GM12878 (cell line): ENCODE measurements around the gene GUCY1A2. TPM values are rescaled to one million over a fixed set of nuclear protein-coding genes. Genes with fewer than 3 reads are reported as not detected.

ENCODE experiments used
- ATAC-seq: fragments of 200-7000 bp; cut with Tn5 transposase; 3 replicates; pipeline ENCODE4 v1.9.1; 2020; ENCODE audit warnings: mild to moderate bottlenecking, moderate library complexity
- BruUV-seq: library from RNA; stranded (reverse); fragments of 400-500 nt; replicated peaks from 2 replicates; lab custom pipeline; 2021; lab: Mats Ljungman, UMichigan
- CTCF ChIA-PET: fragments of 300-600 bp; sonication (Branson Sonifier 250); formaldehyde crosslinking; extraction: SDS; loops from one replicate; lab custom pipeline; 2021; ENCODE audit warnings: inconsistent platforms; lab: Yijun Ruan, JAX
- POLR2A ChIA-PET: fragments of 350-600 bp; formaldehyde crosslinking; extraction: SDS; loops from one replicate; lab custom pipeline; 2021; ENCODE audit warnings: inconsistent platforms; lab: Charles Lee
- RAD21 ChIA-PET: fragments of 300-600 bp; sonication (Branson Sonifier 250); formaldehyde crosslinking; loops from one replicate; lab custom pipeline; 2023; ENCODE audit warnings: antibody characterized with exemption; ENCODE audit not compliant: unreplicated experiment; lab: Charles Lee
- SMC1A ChIA-PET: fragments of 300-600 bp; sonication (Branson Sonifier 250); formaldehyde crosslinking; loops from one replicate; lab custom pipeline; 2023; ENCODE audit not compliant: unreplicated experiment, uncharacterized antibody; lab: Charles Lee
- DNase-seq: peaks from one replicate; pipeline ENCODE4 v3.0.0-alpha.2; 2011; ENCODE audit warnings: low read depth, low spot score
- FAIRE-seq: peaks from 3 replicates; lab custom pipeline; 2011; peaks lifted over from hg19 to GRCh38; lab: Jason Lieb, UNC
- H2AFZ ChIP-seq: 2 replicates; pipeline ENCODE4 v1.6.0; 2011; ENCODE audit warnings: low read depth, low read length, control low read depth; ENCODE audit not compliant: control insufficient read depth
- H3K27ac ChIP-seq: 2 replicates; pipeline ENCODE4 v1.5.1; 2011; ENCODE audit warnings: control low read depth; ENCODE audit not compliant: control insufficient read depth, insufficient read depth
- H3K27me3 ChIP-seq, 2 experiments: replicated peaks in 1 of 2; 2 replicates each; pipeline versions ENCODE4 v1.6.0 to v1.6.1; 2011; ENCODE audit warnings: low read length in 1 of 2; ENCODE audit not compliant: control insufficient read depth in 2 of 2, insufficient read depth in 2 of 2
- H3K36me3 ChIP-seq, 2 experiments: 2 replicates each; pipeline ENCODE4 v1.5.1; 2011; ENCODE audit warnings: low read length in 1 of 2; ENCODE audit not compliant: control insufficient read depth in 2 of 2, insufficient read depth in 2 of 2
- H3K4me1 ChIP-seq: 2 replicates; pipeline ENCODE4 v1.6.1; 2011; ENCODE audit warnings: mild to moderate bottlenecking, low read length, moderate library complexity, mixed read lengths; ENCODE audit not compliant: control insufficient read depth, insufficient read depth
- H3K4me2 ChIP-seq: 2 replicates; pipeline ENCODE4 v1.6.0; 2011; ENCODE audit warnings: control low read depth; ENCODE audit not compliant: control insufficient read depth, insufficient read depth
- H3K4me3 ChIP-seq: fragments of 200-600 bp; sonication (generic); 2 replicates; pipeline ENCODE4 v1.5.1; 2016
- H3K79me2 ChIP-seq: 2 replicates; pipeline ENCODE4 v1.6.0; 2011; ENCODE audit warnings: low read length; ENCODE audit not compliant: control insufficient read depth, insufficient read depth
- H3K9ac ChIP-seq: 2 replicates; pipeline ENCODE4 v1.8.0; 2011; ENCODE audit warnings: low read length, control low read depth, mixed read lengths; ENCODE audit not compliant: control insufficient read depth, insufficient read depth
- H3K9me3 ChIP-seq: replicated peaks from 3 replicates; pipeline ENCODE4 v1.5.1; 2011; ENCODE audit warnings: mild to moderate bottlenecking, low read length; ENCODE audit not compliant: control insufficient read depth, insufficient read depth
- H4K20me1 ChIP-seq: 2 replicates; pipeline ENCODE4 v1.6.0; 2011; ENCODE audit not compliant: control insufficient read depth, insufficient read depth
- BMI1 ChIP-seq: fragments of 450-650 bp; IDR thresholded peaks from 2 replicates; pipeline ENCODE4 v1.6.1; 2016; ENCODE audit warnings: mild to moderate bottlenecking, moderate library complexity, borderline replicate concordance
- EZH2 ChIP-seq: IDR thresholded peaks from 2 replicates; pipeline ENCODE4 v1.6.1; 2012; ENCODE audit warnings: low read depth, mild to moderate bottlenecking, control low read depth, inconsistent platforms, low read length, borderline replicate concordance; ENCODE audit not compliant: control insufficient read depth
- KDM1A ChIP-seq: fragments of 200-600 bp; sonication (generic); IDR thresholded peaks from 2 replicates; pipeline ENCODE4 v1.6.1; 2016; ENCODE audit warnings: borderline replicate concordance
- NR2C2 ChIP-seq: IDR thresholded peaks from 2 replicates; pipeline ENCODE4 v1.6.1; 2011; ENCODE audit warnings: borderline replicate concordance, low read depth; ENCODE audit not compliant: control insufficient read depth, insufficient read length
- NR2F1 ChIP-seq: fragments of 450-650 bp; conservative IDR thresholded peaks from 2 replicates; pipeline ENCODE4 v1.6.1; 2017; ENCODE audit warnings: mild to moderate bottlenecking
- RFX5 ChIP-seq: IDR thresholded peaks from 2 replicates; pipeline ENCODE4 v1.6.1; 2011; ENCODE audit warnings: low read depth, low read length, improper control_type of control experiment
- SPI1 ChIP-seq: IDR thresholded peaks from 2 replicates; pipeline ENCODE4 v1.6.1; 2011; ENCODE audit warnings: low read depth, mild to moderate bottlenecking, low read length, moderate library complexity, borderline replicate concordance; ENCODE audit not compliant: insufficient read depth
- WRNIP1 ChIP-seq: IDR thresholded peaks from 2 replicates; pipeline ENCODE4 v1.6.1; 2011; ENCODE audit warnings: low read depth, low read length, improper control_type of control experiment, borderline replicate concordance
- ZBTB33 ChIP-seq: fragments of 450-650 bp; IDR thresholded peaks from 2 replicates; pipeline ENCODE4 v1.6.1; 2017; ENCODE audit warnings: mild to moderate bottlenecking
- WGBS: methylation state at CpG from one replicate; pipeline ENCODE4 v1.1.6; 2016; ENCODE audit warnings: low lambda C conversion rate; ENCODE audit not compliant: insufficient replicate concordance, insufficient coverage; ENCODE audit errors: missing lambda C conversion rate; 5-methylcytosine and 5-hydroxymethylcytosine counted together
- in situ Hi-C: fragments of 300-500 bp; cut with MboI; formaldehyde crosslinking; loops from 9 replicates; pipeline ENCODE4 v1.14.3; 2018; ENCODE audit warnings: mixed read lengths
- intact Hi-C: fragments of 100-400 bp; cut with micrococcal nuclease; formaldehyde crosslinking; loops from one replicate; pipeline ENCODE4 v1.14.2; 2022; ENCODE audit not compliant: unreplicated experiment
- polyA plus RNA-seq, 11 experiments: library from polyadenylated mRNA; depleted of rRNA in 4 of 11; unstranded in 6 of 11; stranded (reverse) in 5 of 11; fragments of >200 nt; fragmentation: Nextera tagmentation in 4 of 11; fragmentation: Illumina TruSeq in 1 of 11; extraction: Ambion mirVana in 4 of 11; extraction: Trizol in 1 of 11; gene quantifications; 1 replicate in 1 of 11; 2 replicates in 10 of 11; pipeline versions ENCODE4 v1.2.1 to v1.2.3, GENCODE V29; 2011 to 2016; ENCODE audit warnings: inconsistent platforms in 2 of 11, missing spikeins in 2 of 11, low read depth in 1 of 11
- total RNA-seq, 4 experiments: library from RNA; depleted of rRNA in 3 of 4; stranded (reverse); fragments of >200 nt in 3 of 4; fragmentation: Illumina TruSeq in 1 of 4; extraction: Trizol in 1 of 4; gene quantifications; 2 replicates each; pipeline versions ENCODE4 v1.2.1 to v1.2.3, GENCODE V29; 2013 to 2021

The GUCY1A2 gene
- total and polyA plus RNA-seq, 10 of the 15 experiments (the other 5 are each of a cell fraction or from before 2014, with no cell fraction given) = under 0.01 to 0.03 (median under 0.01) TPM; not detected in 4

GRCh38 chr11:106988151-106989077, 29.9 kb downstream of the GUCY1A2 start:
- WGBS = 0% methylated on average over 2 of the region's 2 CpGs
- no peaks in the 10 kb centered on the region for H3K4me1 ChIP-seq
- H3K9me3 ChIP-seq = no peaks in the 10 kb centered on the region
- H3K36me3 ChIP-seq = no peaks in the 10 kb centered on the region
- ChIA-PET POLR2A (interaction anchor here (0.7 kb wide), 1 partner anchor 208 kb away, joined by 5 read pairs; no protein-coding TSS in a partner anchor), RAD21 (no interaction called here), SMC1A (interaction anchor here (0.5 to 1.5 kb wide), 3 partner anchors 9 to 16 kb away, joined by 3 read pairs; no protein-coding TSS in a partner anchor), CTCF (no interaction called here)
- FAIRE-seq (no peak), ATAC-seq (peak; percentile 36), DNase-seq (no peak)
- BruUV-seq = no TSS peak
- H3K9ac ChIP-seq = no peak overlapping the region
- intact Hi-C loops (no loop called here), in situ Hi-C loops (no loop called here)
- no peaks in the 10 kb centered on the region; a peak in 1 of 4 replicates for H3K27me3 ChIP-seq
- no peaks in the 10 kb centered on the region for H3K79me2 ChIP-seq
- H4K20me1 ChIP-seq = no peaks in the 10 kb centered on the region
- H3K4me2 ChIP-seq = no peak overlapping the region
- H3K4me3 ChIP-seq = no peak overlapping the region
- no peak overlapping the region for H2AFZ ChIP-seq
- TF ChIP-seq WRNIP1 (no peak), SPI1 (peak; percentile 46; the same call in 1 of the 2 replicates), KDM1A (no peak)
- no peak overlapping the region for H3K27ac ChIP-seq

GRCh38 chr11:106986673-106987072, 31.6 kb downstream of the GUCY1A2 start:
- ATAC-seq = no peak
- H3K27me3 ChIP-seq = no peaks in the 10 kb centered on the region
- no peak overlapping the region for H2AFZ ChIP-seq
- no peak for DNase-seq
- no peaks in the 10 kb centered on the region for H3K4me1 ChIP-seq
- SMC1A ChIA-PET = no interaction called here
- no peaks in the 10 kb centered on the region for H3K36me3 ChIP-seq
- WGBS = 17% methylated on average over 2 of the region's 2 CpGs
- POLR2A ChIA-PET = no interaction called here
- TF ChIP-seq NR2F1 (no peak), EZH2 (no peak), RFX5 (no peak), BMI1 (no peak), NR2C2 (no peak), ZBTB33 (no peak)
- no peak overlapping the region for H3K4me3 ChIP-seq
- BruUV-seq = no TSS peak
- no peaks in the 10 kb centered on the region for H3K9me3 ChIP-seq
- in situ Hi-C loops (no loop called here), intact Hi-C loops (no loop called here)
- RAD21 ChIA-PET = no interaction called here
- FAIRE-seq = no peak
- no peak overlapping the region for H3K27ac ChIP-seq
- H4K20me1 ChIP-seq = no peaks in the 10 kb centered on the region
- H3K9ac ChIP-seq = no peak overlapping the region
- H3K79me2 ChIP-seq = no peaks in the 10 kb centered on the region
- no peak overlapping the region for H3K4me2 ChIP-seq
- CTCF ChIA-PET = no interaction called here
